Fibroblast of skin of abdomen (primary cell): ENCODE results near the gene LRRC43. TPM values are rescaled to one million over a fixed set of nuclear protein-coding genes. Genes with fewer than 3 reads are reported as not detected.

Experiments used
- DNase-seq: peaks from one replicate; pipeline ENCODE4 v3.0.0-alpha.2; 2013
- polyA plus RNA-seq, 2 experiments: library from polyadenylated mRNA; unstranded; fragments of 120-200 nt; gene quantifications; one replicate each; pipeline ENCODE4 v1.2.1, GENCODE V29; 2013; ENCODE audit not compliant: insufficient read length in 2 of 2

Gene LRRC43
- polyA plus RNA-seq (2013, experiment 1 of 2; ENCODE audit: insufficient read length), result 0.95 TPM
- 0.67 TPM for polyA plus RNA-seq (2013, experiment 2 of 2; ENCODE audit: insufficient read length)

DNA sequence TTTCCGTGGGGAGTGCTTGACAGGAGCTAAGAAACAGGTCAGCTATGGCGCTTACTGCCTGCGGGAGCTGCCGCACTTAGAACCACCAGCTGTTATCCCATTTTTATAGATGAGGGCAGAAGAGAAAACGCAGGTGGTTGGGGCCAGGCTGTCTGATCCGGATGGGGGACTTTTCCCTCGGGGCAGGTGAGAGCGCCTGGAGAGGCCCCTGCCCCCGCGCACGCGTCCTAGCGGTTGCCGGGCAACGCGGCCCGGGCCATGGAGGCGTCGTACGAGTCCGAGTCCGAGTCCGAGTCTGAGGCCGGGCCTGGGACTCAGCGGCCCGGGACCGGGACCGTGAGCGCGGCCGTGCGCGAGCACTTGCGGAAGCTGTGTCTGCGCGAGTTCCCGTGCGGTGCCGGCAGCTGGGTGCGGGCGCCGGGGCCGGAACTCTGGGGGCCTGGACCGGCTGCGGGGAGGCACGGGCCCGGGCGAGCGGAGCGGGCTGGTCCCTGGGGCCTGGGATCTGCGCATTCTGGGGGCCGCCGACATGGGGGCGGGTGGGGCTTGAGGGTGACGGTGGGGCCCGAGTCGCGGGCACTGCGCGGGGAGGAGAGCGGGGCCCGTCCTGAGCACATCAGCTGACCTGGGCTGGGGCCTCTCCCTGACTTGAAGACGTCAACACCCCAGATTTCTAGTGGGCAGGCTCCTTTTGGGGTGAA lies at the start of gene LRRC43:
TSS of gene LRRC43 (plus strand) at position 237 of the 701 bp plus-strand sequence. CDS start at position 259, 22 bp downstream.
- DNase-seq, result no peak

DNA sequence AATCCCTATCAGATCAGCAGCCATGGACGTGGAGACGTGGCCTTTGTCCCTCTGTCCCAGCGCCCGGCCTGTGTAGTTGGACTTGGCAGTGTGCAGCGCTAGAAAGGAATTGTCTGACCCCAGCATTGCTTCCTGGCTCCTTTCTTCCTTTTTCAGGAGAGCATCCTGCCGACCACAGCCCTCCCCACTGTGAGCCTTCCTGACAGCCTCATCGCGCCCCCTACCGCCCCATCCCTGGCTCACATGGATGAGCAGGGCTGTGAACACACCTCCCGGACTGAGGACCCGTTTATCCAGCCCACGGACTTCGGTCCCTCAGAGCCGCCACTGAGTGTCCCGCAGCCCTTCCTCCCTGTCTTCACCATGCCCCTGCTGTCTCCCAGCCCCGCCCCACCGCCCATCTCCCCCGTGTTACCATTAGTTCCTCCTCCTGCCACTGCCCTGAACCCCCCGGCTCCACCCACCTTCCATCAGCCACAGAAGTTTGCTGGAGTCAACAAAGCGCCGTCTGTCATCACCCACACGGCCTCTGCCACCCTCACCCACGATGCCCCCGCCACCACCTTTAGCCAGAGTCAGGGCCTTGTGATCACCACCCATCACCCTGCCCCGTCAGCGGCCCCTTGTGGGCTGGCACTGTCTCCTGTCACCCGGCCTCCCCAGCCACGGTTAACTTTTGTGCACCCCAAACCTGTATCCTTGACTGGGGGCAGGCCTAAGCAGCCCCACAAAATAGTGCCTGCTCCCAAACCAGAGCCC lies 49.6 kb upstream of the LRRC43 start:
- DNase-seq, result no peak

DNA sequence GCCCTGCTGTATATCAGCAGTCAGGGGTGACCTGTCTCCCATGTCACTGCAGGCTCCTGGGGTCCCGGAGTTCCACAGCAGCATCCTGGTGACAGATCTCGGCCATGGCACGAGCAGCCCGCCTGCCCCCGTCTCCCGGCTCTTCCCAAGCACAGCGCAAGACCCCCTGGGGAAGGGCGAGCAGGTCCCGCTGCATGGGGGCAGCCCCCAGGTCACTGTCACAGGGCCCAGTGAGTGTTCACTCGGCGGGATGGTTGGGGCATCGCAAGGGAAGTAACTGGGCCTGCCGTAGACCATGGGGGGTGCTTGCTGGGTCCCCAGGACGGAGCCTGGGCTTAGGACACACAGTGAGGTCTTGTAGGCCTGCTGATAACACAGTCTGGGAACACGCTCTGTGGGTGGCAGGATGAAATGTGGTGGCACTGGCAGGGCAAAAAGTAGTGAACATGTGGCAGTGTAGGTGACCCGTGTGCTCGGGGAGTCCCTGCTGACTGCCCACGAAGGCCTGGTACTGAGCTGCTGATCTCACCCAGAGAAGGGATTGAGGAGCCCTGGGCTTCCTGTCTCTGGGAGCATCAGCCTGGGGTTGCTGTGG lies 47.4 kb upstream of the LRRC43 start:
- no peak for DNase-seq

- no peak for DNase-seq
Observed at GRCh38 chr12:122137229-122137628, 45.7 kb upstream of the LRRC43 start.

DNA sequence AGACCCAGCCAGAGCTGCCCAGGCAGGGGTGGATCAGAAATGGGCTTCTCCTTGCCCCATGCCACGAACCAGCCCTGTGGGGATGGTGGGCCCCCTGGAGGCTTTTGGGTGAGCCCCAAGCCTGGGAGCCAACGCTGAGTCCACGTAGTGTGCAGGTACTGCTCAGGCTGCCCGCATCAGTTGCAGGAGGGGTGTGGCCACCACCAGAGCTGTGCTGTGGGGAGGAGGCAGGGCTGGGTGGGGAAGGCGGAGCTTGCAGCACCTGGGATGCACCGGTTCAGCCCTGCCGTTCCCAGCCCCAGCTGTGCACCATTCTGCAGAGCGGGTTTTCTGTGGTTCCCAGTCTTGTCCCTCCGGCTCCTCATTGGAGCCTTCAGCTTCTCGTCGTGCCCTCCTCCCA lies 45.2 kb upstream of the LRRC43 start:
- no peak for DNase-seq

GRCh38 chr12:122138181-122138580 lies 44.7 kb upstream of the LRRC43 start:
- DNase-seq, result no peak

- no peak for DNase-seq
Observed at GRCh38 chr12:122138616-122139015, 44.3 kb upstream of the LRRC43 start.

DNA sequence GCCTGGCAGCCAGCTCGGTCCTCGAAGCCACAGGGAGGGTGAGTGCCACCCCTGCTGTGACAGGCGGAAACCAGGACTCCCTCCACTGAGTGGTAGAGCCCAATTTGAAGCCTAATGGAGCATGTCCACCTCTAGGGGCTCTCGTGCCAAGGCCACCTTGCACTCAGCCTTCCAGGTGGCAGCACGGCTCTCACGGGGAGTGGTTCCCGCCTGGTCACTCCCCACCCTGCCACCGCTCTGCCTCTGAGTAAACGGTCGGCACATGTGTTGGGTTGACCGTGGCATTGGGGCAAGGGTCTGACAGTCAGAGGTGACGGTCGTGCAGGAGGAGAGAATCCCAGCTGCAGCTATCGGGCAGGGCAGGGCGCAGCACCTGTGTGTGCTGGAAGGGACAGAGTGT lies 43.7 kb upstream of the LRRC43 start:
- no peak for DNase-seq

- no peak for DNase-seq
Observed at GRCh38 chr12:122139941-122140340, 43.0 kb upstream of the LRRC43 start.

GRCh38 chr12:122140467-122141257 lies 42.3 kb upstream of the LRRC43 start:
- no peak for DNase-seq

DNA sequence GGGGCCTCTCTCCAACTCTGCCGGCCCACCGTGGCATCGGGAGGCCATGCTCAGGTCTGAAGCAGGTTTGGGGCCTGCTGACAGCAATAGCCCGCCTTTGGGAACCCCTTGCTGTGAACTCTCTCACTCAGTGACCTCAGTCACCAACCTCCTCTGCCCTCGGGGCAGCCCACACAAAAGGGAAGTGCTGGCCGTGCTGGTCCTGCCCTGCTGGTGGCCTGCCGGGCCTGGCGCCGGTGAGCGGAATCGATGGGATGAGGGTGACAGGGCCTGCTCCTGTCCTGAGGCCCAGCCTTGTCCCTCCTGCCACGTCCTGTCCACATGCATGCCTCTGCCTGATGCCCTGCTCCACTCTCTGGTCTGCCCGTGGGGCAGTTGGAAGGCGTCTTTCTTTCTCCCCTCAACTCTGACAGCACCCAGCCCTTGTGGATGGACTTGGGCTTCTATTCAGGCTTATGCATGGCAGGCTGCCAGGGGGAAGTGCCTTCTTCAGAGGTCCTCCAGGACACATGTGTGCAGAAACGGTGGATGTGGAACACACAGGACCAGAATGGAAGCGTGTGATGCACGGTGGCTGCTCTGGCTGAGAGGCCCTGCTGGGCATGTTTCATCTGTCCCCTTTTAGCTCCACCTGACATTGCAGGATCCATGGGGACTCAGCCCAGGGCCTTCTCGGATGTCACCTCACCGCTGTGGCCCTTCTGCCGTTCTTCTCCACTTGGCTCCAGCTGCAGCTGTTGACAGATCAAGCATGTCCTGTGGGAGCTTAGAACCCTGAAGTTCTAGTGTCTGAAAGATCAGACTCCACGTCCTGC lies 40.8 kb upstream of the LRRC43 start:
- DNase-seq, result no peak

DNA sequence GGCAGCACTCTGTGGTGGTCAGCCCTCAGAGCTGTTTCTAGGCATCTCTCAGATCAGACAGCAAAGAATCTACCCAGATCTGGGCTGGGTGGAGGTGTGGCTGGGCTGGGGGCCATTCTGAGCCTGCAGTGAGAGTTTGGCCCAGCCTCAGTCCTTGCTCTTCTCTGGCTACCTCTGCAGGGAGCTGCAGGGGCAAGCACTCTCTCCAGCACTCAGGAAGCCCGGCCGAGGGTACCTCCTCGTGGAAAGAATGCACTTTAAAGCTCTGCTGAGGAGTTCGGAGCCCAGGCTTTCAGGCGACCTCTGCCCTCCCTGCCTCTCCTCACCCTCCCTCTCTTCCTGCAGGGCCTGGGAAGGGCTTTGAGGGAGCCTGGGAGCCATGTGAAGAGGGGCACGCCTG lies 40.1 kb upstream of the LRRC43 start:
- no peak for DNase-seq

- DNase-seq, result no peak
Observed at GRCh38 chr12:122144885-122145284, 38.0 kb upstream of the LRRC43 start.

DNA sequence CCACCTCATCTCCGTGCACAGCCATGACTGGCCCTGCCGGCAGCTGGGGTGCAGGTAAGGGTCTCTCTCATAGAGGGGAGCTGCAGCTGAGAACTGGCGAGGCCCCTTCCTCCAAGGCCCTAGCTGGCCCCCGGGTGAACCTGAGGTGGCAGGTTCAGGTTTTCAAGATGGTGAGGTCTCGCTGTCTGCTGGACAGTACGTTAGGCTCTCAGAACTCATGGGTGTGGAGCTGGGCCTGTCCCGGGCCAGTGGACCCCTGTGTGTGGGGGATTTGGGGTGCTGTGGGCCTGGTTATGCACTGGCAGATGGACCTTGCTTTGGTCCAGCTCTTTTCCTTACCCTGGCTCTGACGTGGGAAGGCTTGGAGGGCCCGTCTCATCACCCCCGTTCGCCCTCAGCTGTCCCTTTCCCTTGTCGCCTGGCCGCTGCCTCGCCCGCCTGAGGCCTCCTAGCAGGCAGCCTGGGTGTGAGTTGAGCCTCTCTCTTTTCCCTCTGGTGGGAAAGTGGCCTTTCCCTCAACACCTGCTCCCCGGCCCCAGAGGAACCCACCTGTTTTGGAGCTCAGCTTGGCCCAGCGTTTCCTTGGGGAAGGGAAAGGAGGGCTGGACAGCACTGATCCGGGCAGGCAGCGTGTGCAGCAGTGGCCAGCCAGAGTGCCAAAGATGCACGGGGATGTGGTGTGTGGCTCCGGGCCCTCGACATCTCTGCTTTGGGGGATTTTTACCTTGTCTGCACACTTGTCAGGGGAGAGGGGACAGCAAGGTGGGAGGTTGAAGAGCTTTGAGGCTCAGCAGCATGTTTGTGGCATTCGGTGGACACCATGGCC lies 37.2 kb upstream of the LRRC43 start:
- no peak for DNase-seq

- DNase-seq, result no peak
Observed at GRCh38 chr12:122147514-122148290, 35.2 kb upstream of the LRRC43 start.

GRCh38 chr12:122148657-122149056 lies 34.3 kb upstream of the LRRC43 start:
- no peak for DNase-seq

GRCh38 chr12:122150127-122150681 lies 32.7 kb upstream of the LRRC43 start:
- DNase-seq, result no peak

DNA sequence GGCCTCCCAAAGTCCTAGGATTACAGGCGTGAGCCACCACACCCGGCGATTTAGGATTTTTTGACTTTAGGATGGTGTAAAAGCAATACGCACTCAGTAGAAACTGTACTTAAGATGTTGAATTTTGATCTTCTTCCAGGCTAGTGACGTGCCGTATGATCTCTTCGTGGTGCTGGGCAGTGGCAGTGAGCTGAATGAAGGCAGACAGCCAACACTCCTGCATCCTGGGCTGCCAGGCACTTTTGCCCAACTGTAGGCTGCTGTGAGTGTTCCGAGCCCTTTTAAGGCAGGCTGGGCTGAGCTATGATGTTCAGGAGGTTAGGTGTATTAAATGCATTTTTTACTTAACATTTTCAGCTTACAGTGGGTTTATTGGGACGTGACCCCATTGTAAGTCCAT lies 30.2 kb upstream of the LRRC43 start:
- no peak for DNase-seq

GRCh38 chr12:122155705-122156104 lies 27.2 kb upstream of the LRRC43 start:
- DNase-seq, result no peak
